Nephron (organoid): ENCODE measurements around the gene AAMP.

ENCODE experiments used
- H3K27ac Mint-ChIP-seq, 3 experiments: 2 replicates each; pipeline ENCODE4 v1.8.0; 2020; ENCODE audit warnings: mixed read lengths in 3 of 3, mild to moderate bottlenecking in 2 of 3, moderate library complexity in 1 of 3
- H3K27me3 Mint-ChIP-seq: 2 replicates; pipeline ENCODE4 v1.8.0; 2021; ENCODE audit warnings: low read depth, mild to moderate bottlenecking, moderate library complexity, mixed read lengths
- H3K36me3 Mint-ChIP-seq: 2 replicates; pipeline ENCODE4 v1.8.0; 2020; ENCODE audit warnings: low read depth, mixed read lengths
- H3K4me1 Mint-ChIP-seq: 2 replicates; pipeline ENCODE4 v1.8.0; 2020; ENCODE audit warnings: mixed read lengths
- H3K4me3 Mint-ChIP-seq, 3 experiments: 2 replicates each; pipeline ENCODE4 v1.8.0; 2020; ENCODE audit warnings: mild to moderate bottlenecking in 3 of 3, mixed read lengths in 3 of 3, moderate library complexity in 2 of 3
- H3K9me3 Mint-ChIP-seq: 2 replicates; pipeline ENCODE4 v1.8.0; 2020; ENCODE audit warnings: mixed read lengths
- CTCF ChIP-seq, 3 experiments: fragments of 200-600 bp; sonication (generic); IDR thresholded peaks; one replicate each; pipeline ENCODE4 v1.5.0; 2021; ENCODE audit warnings: antibody characterized with exemption in 3 of 3; ENCODE audit not compliant: unreplicated experiment in 3 of 3

Gene AAMP

GRCh38 chr2:218226903-218227302 lies 43.0 kb downstream of the AAMP start:
- Mint-ChIP-seq H3K27ac (no peak overlapping the region), H3K36me3 (peaks cover 58% of the 10 kb centered on the region), H3K27me3 (no peaks in the 10 kb centered on the region), H3K4me3 (no peak overlapping the region), H3K4me1 (peaks cover 4% of the 10 kb centered on the region), H3K9me3 (no peaks in the 10 kb centered on the region)
- no peak for TF ChIP-seq CTCF (IDR thresholded peaks at IDR 0.05; ENCODE audit: unreplicated experiment in 3 of 3)

GRCh38 chr2:218224186-218224585 lies 45.8 kb downstream of the AAMP start:
- H3K27me3 Mint-ChIP-seq = no peaks in the 10 kb centered on the region
- no peak overlapping the region for H3K27ac Mint-ChIP-seq
- H3K4me3 Mint-ChIP-seq = no peak overlapping the region
- H3K4me1 Mint-ChIP-seq = peaks cover 28% of the 10 kb centered on the region
- no peaks in the 10 kb centered on the region for H3K9me3 Mint-ChIP-seq
- TF ChIP-seq CTCF (IDR thresholded peaks at IDR 0.05; ENCODE audit: unreplicated experiment in 3 of 3) = no peak
- peaks cover 52% of the 10 kb centered on the region for H3K36me3 Mint-ChIP-seq

GRCh38 chr2:218223046-218223445 lies 46.9 kb downstream of the AAMP start:
- Mint-ChIP-seq H3K27me3 (peaks cover under 1% of the 10 kb centered on the region), H3K4me1 (peaks cover 39% of the 10 kb centered on the region), H3K27ac (no peak overlapping the region), H3K36me3 (peaks cover 43% of the 10 kb centered on the region), H3K9me3 (no peaks in the 10 kb centered on the region), H3K4me3 (no peak overlapping the region)
- TF ChIP-seq CTCF (IDR thresholded peaks at IDR 0.05; ENCODE audit: unreplicated experiment in 3 of 3) = no peak

- no peak for TF ChIP-seq CTCF (IDR thresholded peaks at IDR 0.05; ENCODE audit: unreplicated experiment in 3 of 3)
- Mint-ChIP-seq H3K4me1 (peaks cover 48% of the 10 kb centered on the region), H3K27ac (no peak overlapping the region), H3K36me3 (peaks cover 30% of the 10 kb centered on the region), H3K4me3 (no peak overlapping the region), H3K27me3 (peaks cover 6% of the 10 kb centered on the region), H3K9me3 (no peaks in the 10 kb centered on the region)
Observed at GRCh38 chr2:218221000-218221399, 48.9 kb downstream of the AAMP start.

- Mint-ChIP-seq H3K27ac (peak overlapping the region in 2 of 3 experiments; percentile 29 to 69), H3K9me3 (no peaks in the 10 kb centered on the region)
- TF ChIP-seq CTCF (IDR thresholded peaks at IDR 0.05; ENCODE audit: unreplicated experiment in 3 of 3) = no peak
Observed at GRCh38 chr2:218219934-218220333, 50.0 kb downstream of the AAMP start.

More at GRCh38 chr2:218219934-218220333, 50.0 kb downstream of the AAMP start:
- H3K4me1 Mint-ChIP-seq = peaks cover 50% of the 10 kb centered on the region
- peak overlapping the region; percentile 93 for H3K4me3 Mint-ChIP-seq
- peaks cover 20% of the 10 kb centered on the region for H3K36me3 Mint-ChIP-seq
- peaks cover 6% of the 10 kb centered on the region for H3K27me3 Mint-ChIP-seq
